ENCODE data around the gene EML4. TPM values are rescaled to one million over a fixed set of nuclear protein-coding genes. Genes with fewer than 3 reads are reported as not detected.

Gene EML4
- total RNA-seq, 2 donors from 2014 or later: 79.2 to 82.2 TPM

DNA sequence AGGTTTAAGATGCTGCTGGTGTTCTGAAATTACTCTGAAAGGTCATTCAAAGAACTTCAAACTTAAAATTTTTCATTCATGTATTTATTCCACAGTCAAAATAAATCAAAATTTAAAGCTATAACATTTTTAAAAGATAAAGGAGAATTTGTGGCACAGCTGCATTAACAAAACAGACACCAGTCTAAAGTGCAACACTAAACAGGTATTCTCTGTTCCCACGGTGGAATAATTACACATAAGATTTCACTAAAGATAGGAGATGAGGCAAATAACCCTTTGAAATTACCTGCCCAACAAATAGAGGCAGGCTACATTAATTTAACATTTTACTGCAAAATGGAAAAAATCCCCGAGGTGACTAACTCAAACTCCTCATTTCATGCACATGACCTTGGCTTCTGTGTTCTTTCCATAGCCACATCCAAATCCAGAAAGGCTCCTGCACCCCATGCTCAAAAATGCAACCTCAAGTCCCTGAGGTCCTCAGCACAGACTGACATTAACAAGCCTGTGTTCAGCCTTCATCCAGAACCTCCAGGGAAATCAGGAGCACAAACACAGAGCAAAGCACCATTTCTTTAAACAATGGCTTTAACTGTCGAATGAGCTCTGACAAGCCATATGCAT, 181.4 kb downstream of the EML4 start:
- no peak overlapping the region for H3K27ac Mint-ChIP-seq
- no peak for ATAC-seq (replicated peaks in 1 of 2)
- peaks cover 5 to 23% of the 10 kb centered on the region in 2 donors for H3K36me3 Mint-ChIP-seq (ENCODE audit: insufficient read depth in 2 of 2)
- H3K4me1 Mint-ChIP-seq (ENCODE audit: low read depth): peaks cover 21% of the 10 kb centered on the region
- no peaks in the 10 kb centered on the region for H3K27me3 Mint-ChIP-seq (ENCODE audit: low read depth)
- no peak overlapping the region for H3K4me3 Mint-ChIP-seq
- no peak for DNase-seq
- no peaks in the 10 kb centered on the region for H3K9me3 Mint-ChIP-seq

DNA sequence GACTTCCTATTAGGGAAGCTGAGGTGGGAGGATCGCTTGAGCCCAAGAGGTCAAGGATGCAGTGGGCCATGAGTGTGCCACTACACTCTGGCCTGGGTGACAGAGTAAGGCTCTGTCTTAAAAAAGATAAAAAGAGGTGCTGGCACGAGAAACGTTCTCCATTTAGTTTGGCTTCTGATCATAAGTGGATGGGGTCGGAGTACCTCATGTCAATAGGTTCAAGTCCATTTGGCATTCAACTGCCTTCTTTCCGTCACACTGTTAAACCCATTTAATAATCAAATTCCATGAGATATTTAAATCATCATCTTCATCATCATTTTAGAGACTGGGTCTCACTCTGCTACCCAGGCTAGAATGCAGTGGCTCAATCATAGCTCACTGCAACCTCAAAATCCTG, 182.7 kb downstream of the EML4 start:
- H3K4me1 Mint-ChIP-seq (ENCODE audit: low read depth): peaks cover 32% of the 10 kb centered on the region
- no peak overlapping the region for H3K4me3 Mint-ChIP-seq
- no peaks in the 10 kb centered on the region for H3K9me3 Mint-ChIP-seq
- DNase-seq: no peak
- H3K36me3 Mint-ChIP-seq (ENCODE audit: insufficient read depth in 2 of 2): peaks cover 8 to 19% of the 10 kb centered on the region in 2 donors
- no peak overlapping the region for H3K27ac Mint-ChIP-seq
- ATAC-seq (replicated peaks in 1 of 2): no peak
- H3K27me3 Mint-ChIP-seq (ENCODE audit: low read depth): no peaks in the 10 kb centered on the region

DNA sequence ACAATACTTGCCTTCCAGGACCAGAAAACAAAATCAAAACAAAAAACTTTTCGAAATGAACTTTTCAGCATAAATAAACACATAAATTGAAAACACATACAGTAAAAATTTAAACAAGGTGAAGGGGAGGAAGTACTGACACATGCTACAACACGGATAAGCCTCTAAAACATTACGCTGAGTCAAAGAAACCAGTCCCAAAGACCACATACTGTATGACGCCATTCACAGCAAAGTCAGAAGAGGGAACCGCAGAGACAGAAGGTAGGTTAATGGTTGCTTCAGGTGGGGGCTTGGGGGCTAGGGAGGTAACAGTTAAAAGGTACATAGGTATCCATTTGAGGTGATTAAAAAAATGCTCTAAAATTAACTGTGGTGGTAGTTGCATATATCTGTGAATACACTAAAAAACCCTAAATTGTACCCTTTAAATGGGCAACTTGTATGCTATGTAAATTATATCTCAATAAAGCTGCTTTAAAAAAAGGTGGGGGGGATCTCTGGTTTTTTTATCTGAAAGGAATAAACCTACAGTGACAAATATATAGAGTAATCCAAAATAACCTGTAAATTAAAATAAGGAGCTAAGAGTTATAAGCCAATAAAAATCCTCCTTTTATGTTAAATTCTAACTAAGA, 184.8 kb downstream of the EML4 start:
- Mint-ChIP-seq H3K27me3 (ENCODE audit: low read depth) (no peaks in the 10 kb centered on the region), H3K9me3 (no peaks in the 10 kb centered on the region), H3K36me3 (ENCODE audit: insufficient read depth in 2 of 2) (peaks cover 8% of the 10 kb centered on the region in 2 donors), H3K4me1 (ENCODE audit: low read depth) (peaks cover 52% of the 10 kb centered on the region), H3K27ac (peak overlapping the region; percentile 83), H3K4me3 (peak overlapping the region in 1 of 2 donors; percentile 43)
- ATAC-seq (replicated peaks in 1 of 2): peak; percentile 81 to 94
- DNase-seq: no peak

DNA sequence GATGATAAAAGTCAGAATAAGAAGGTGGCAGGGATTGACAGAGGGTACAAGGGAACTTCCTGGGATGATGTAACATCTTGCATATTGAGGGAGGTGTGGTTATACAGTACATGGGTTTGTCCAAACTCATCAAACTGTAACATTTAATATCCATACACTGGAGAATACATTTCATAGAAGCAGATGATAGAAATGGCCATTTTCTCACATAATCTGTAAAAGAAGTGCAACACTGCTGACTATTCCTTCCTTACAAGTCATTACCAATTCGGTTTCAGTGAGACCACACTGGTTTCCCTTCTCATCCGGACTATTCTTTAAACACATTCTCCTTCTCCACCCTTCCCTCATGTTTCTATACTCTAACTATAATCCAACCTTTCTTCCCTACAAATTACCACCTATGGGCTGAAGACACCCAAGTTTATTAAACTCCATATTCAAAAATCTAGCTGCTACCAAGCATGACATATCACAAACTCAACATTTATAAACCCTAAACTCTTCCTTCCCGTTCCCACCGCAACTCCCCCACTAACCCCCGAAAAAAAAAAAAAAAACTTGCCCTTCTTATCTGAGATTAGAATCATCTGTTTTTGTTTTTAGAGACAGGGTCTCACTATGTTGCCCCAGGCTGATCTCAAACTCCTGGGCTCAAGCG, 190.3 kb downstream of the EML4 start:
- H3K4me1 Mint-ChIP-seq (ENCODE audit: low read depth): peaks cover 60% of the 10 kb centered on the region
- no peaks in the 10 kb centered on the region for H3K27me3 Mint-ChIP-seq (ENCODE audit: low read depth)
- no peak for ATAC-seq (replicated peaks in 1 of 2)
- peaks cover 9 to 12% of the 10 kb centered on the region in 2 donors for H3K36me3 Mint-ChIP-seq (ENCODE audit: insufficient read depth in 2 of 2)
- no peak for DNase-seq
- no peaks in the 10 kb centered on the region for H3K9me3 Mint-ChIP-seq
- peak overlapping the region; percentile 94 to 97 for H3K4me3 Mint-ChIP-seq
- peak overlapping the region; percentile 91 for H3K27ac Mint-ChIP-seq

DNA sequence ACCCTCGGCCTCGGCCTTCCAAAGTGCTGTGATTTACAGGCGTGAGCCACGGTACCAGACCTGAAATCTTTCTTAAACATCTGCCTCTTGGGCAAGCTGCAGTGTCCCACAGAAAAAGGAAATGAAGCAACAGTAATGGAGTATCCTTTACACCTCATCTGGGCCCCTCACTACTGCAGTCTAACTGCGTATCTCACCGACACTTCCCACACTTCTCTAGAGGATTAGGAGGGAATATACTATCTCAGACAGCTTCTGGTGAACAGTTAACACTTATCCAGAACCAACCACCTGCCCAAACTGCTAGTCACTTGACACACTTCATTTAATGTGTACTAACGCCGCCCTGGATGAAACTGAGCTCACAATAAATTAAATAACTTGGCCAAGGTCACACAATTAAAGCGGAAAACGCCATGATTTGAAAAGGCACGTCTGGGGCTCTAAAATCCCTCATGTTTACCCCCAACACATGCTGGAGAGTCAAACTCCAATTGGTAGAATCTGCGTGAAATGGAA, 190.9 kb downstream of the EML4 start:
- peak in 1 of 2 donors; percentile 35 for DNase-seq
- Mint-ChIP-seq H3K4me1 (ENCODE audit: low read depth) (peaks cover 55% of the 10 kb centered on the region), H3K9me3 (no peaks in the 10 kb centered on the region), H3K27ac (peak overlapping the region; percentile 91), H3K27me3 (ENCODE audit: low read depth) (no peaks in the 10 kb centered on the region), H3K4me3 (peak overlapping the region; percentile 94 to 97), H3K36me3 (ENCODE audit: insufficient read depth in 2 of 2) (peaks cover 9 to 12% of the 10 kb centered on the region in 2 donors)
- peak in 1 of 2 donors; percentile 4 for ATAC-seq (replicated peaks in 1 of 2)

DNA sequence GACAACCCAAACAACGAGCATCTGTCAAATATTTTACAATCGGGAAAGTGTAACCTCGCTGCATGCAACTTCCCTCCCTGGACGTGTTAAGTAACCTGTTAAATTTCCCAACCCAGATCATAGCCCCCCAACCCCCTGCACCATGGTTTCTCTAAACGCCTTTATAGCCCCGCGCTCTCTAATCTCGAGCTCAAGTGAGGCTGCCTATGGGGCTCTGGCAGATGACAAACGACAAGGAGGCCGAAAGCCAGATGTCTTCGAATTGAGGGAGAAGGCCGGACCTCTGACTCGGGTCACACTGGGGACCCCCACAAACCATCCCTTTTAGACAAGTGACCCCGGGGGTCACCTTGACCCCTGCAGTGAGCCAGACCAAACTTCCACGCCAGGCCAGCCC, 191.3 kb downstream of the EML4 start:
- ATAC-seq (replicated peaks in 1 of 2) (no peak), DNase-seq (no peak)

DNA sequence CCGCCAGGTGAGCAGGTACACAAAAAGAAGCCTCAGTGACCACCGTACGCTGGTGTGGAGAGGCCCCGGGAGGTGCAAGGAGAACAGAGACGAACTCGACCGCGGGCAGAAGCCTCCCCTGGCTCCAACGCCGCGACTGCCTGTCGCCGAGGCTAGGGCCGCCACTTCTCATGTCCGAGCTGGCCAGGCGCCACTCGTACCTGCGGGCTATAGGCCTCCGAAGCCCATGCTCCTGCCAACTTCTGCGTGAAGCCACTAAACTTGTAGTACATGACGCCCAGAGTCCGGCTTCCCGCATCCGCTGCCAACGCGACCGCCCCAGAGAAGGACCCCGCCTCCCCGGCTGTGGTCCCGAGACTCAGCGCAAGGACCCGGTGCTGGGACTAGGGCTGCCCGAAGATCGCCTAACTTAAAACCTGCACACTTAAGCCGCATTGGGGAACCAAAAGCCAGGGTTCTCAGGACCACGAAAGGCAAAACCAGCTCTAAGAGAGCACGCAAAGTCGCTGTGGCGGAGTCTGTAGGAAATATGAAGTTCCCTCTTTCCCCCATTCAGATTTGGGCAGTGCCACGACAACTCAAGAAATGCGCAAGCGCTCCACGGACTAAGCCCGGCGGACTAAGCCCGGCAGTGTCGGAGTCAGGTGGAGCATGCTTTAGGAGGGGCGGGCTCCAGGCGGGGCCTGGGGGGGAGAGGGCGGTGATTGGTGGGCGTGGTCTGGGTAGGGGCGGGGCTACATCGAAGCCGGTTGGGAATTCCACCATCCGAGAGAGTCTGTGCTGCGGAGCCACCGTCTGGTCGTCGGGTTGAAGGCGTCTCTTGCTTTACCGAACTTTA, 192.0 kb downstream of the EML4 start, which contains the start of gene COX7A2L:
Gene COX7A2L, minus strand, starts transcription at position 328 of the 838 bp plus-strand sequence. Its CDS starts 56 bp downstream, at position 272.
- Mint-ChIP-seq H3K27me3 (ENCODE audit: low read depth) (no peaks in the 10 kb centered on the region), H3K27ac (peak within 1 kb of the TSS; percentile 91), H3K9me3 (no peaks in the 10 kb centered on the region), H3K4me3 (peak within 1 kb of the TSS; percentile 94 to 97), H3K36me3 (ENCODE audit: insufficient read depth in 2 of 2) (peaks cover 8 to 12% of the 10 kb centered on the region in 2 donors), H3K4me1 (ENCODE audit: low read depth) (peaks cover 51% of the 10 kb centered on the region)
- ATAC-seq (replicated peaks in 1 of 2): peak; percentile 94
- DNase-seq: peak; percentile 95 to 96

More for the DNA sequence above, 191.3 kb downstream of the EML4 start:
- Mint-ChIP-seq H3K36me3 (ENCODE audit: insufficient read depth in 2 of 2) (peaks cover 9 to 12% of the 10 kb centered on the region in 2 donors), H3K27me3 (ENCODE audit: low read depth) (no peaks in the 10 kb centered on the region), H3K4me1 (ENCODE audit: low read depth) (peaks cover 55% of the 10 kb centered on the region), H3K9me3 (no peaks in the 10 kb centered on the region), H3K27ac (peak overlapping the region; percentile 91), H3K4me3 (peak overlapping the region; percentile 94 to 97)

DNA sequence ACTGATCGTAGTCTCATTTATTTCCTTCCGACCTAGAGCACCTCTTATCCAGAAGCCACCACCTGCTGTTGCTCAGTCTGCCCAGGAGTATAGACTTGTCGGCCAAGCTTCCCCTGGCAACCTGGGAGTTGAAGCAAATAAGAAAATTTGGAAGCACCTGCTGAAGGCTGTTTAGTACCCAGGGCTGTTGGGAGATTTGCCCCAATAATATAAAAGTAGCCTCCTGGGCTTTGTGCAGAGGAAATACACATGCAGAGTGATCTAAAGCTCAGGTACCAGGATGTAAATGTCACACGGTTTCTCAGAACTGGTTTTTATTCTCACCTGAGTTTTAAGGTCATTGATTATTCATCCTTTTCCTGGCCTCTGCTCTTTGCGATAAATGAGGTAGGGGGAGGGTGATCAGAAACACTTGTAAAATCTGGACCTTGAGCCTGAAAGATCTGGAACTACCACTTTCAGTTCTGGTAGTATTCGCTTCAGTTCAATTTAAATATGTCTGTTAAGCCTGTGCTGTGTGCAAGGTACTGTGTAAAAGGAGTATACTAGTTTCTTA, 192.7 kb downstream of the EML4 start:
- DNase-seq (no peak), ATAC-seq (replicated peaks in 1 of 2) (no peak)
- H3K27me3 Mint-ChIP-seq (ENCODE audit: low read depth): no peaks in the 10 kb centered on the region
- no peaks in the 10 kb centered on the region for H3K9me3 Mint-ChIP-seq
- H3K4me1 Mint-ChIP-seq (ENCODE audit: low read depth): peaks cover 48% of the 10 kb centered on the region
- H3K36me3 Mint-ChIP-seq (ENCODE audit: insufficient read depth in 2 of 2): peaks cover 6 to 12% of the 10 kb centered on the region in 2 donors
- peak overlapping the region; percentile 88 for H3K27ac Mint-ChIP-seq
- peak overlapping the region; percentile 94 to 97 for H3K4me3 Mint-ChIP-seq

DNA sequence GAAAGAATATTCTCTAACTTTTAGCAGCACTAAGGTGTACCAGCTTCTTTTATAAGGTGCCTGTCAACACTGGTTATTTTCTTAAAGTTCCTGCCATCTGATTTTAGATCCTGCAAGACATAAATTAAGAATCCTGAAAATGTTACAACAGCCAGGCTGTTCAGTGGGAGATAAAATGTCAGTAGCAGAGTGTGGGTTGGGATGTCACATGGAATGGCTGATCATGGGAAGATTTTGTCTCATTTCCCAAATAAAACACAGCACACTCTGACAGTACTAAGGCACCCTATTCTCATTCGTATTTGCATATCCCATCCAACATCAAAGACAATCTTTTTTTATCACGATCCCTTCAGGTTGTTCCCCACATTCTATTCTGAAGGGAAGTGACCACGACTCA, 194.3 kb downstream of the EML4 start:
- H3K27ac Mint-ChIP-seq: no peak overlapping the region
- ATAC-seq (replicated peaks in 1 of 2): no peak
- no peak overlapping the region for H3K4me3 Mint-ChIP-seq

DNA sequence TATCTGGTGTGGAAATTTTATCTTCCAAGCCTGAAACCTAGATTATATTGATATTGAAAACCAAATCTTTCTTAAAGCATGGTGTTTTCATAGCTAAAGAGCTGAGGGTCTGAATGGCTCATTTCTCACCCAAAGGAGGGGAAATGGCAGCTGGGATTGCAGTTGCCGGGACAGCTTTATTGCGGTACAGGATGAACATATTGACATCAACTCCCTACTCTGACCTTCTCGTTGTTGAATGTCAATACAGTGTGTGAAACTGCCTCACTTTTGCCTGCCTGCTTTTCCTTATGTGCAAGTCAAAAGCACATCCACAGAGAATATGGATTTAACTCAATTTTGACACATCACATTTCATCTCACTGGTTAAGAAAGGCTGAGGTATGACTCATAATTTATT, 195.5 kb downstream of the EML4 start:
- no peak overlapping the region for H3K4me3 Mint-ChIP-seq
- peaks cover 31% of the 10 kb centered on the region for H3K4me1 Mint-ChIP-seq (ENCODE audit: low read depth)
- ATAC-seq (replicated peaks in 1 of 2): no peak
- H3K9me3 Mint-ChIP-seq: no peaks in the 10 kb centered on the region
- no peak for DNase-seq
- H3K27ac Mint-ChIP-seq: no peak overlapping the region
- H3K27me3 Mint-ChIP-seq (ENCODE audit: low read depth): no peaks in the 10 kb centered on the region
- peaks cover 6 to 8% of the 10 kb centered on the region in 2 donors for H3K36me3 Mint-ChIP-seq (ENCODE audit: insufficient read depth in 2 of 2)

More for the DNA sequence above, 194.3 kb downstream of the EML4 start:
- H3K27me3 Mint-ChIP-seq (ENCODE audit: low read depth): no peaks in the 10 kb centered on the region
- DNase-seq: no peak
- peaks cover 6 to 12% of the 10 kb centered on the region in 2 donors for H3K36me3 Mint-ChIP-seq (ENCODE audit: insufficient read depth in 2 of 2)
- peaks cover 43% of the 10 kb centered on the region for H3K4me1 Mint-ChIP-seq (ENCODE audit: low read depth)
- no peaks in the 10 kb centered on the region for H3K9me3 Mint-ChIP-seq

DNA sequence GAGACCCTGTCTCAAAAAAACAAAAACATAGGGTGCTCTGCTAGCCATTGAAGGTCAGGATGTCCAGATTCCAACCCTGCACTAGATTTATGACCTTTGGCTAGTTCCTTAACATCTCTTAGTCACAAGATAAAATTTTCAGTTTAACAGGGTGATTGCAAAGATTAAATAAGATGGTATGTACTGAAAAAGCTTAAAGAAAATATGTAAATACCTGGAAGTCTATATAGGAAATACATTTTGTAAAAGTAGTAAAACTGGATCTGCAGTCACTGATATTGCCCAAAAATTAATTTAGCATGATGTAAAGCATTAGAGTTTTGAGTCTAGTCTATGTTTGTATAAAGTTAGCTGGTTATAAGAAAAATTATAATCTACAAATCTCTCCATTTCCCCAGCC, 197.3 kb downstream of the EML4 start:
- H3K27ac Mint-ChIP-seq: no peak overlapping the region
- ATAC-seq (replicated peaks in 1 of 2) (no peak), DNase-seq (no peak)
- no peak overlapping the region for H3K4me3 Mint-ChIP-seq
- H3K9me3 Mint-ChIP-seq: no peaks in the 10 kb centered on the region
- H3K27me3 Mint-ChIP-seq (ENCODE audit: low read depth): no peaks in the 10 kb centered on the region
- no peaks in the 10 kb centered on the region for H3K36me3 Mint-ChIP-seq (ENCODE audit: insufficient read depth in 2 of 2)
- peaks cover 25% of the 10 kb centered on the region for H3K4me1 Mint-ChIP-seq (ENCODE audit: low read depth)

DNA sequence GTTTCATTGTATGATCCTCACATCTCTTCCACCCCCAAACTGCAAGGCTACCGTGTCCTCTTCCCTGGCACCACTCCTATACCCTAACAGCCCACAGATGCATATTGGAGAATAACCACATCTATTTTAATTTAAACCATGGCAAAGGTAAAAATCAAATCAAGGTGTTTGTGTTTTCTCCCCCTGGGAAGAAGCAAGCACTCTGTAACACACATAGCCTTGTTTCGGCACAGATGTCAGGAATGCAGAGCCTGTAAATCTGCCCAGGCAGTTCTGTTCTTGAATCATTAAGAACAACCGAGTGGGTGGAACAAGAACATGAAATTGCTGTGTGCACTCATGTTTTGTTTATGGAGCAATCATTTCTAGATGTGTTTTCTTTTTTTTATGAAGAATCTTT, 198.7 kb downstream of the EML4 start:
- Mint-ChIP-seq H3K36me3 (ENCODE audit: insufficient read depth in 2 of 2) (no peaks in the 10 kb centered on the region), H3K27ac (no peak overlapping the region), H3K9me3 (no peaks in the 10 kb centered on the region), H3K27me3 (ENCODE audit: low read depth) (no peaks in the 10 kb centered on the region), H3K4me3 (no peak overlapping the region), H3K4me1 (ENCODE audit: low read depth) (peaks cover 15% of the 10 kb centered on the region)
- no peak for DNase-seq
- no peak for ATAC-seq (replicated peaks in 1 of 2)

Data from activated T-cell treated with anti-CD3 and anti-CD28 coated beads, Interleukin-2, amount 50 U/mL, for 72 hours (primary cell).